Liver (tissue), 9 donors: ENCODE measurements around the gene COX7C. TPM values are rescaled to one million over a fixed set of nuclear protein-coding genes. Genes with fewer than 3 reads are reported as not detected.

Source experiments
- DNase-seq: peaks from one replicate; pipeline ENCODE4 v3.0.0-alpha.2; 2017; ENCODE audit warnings: low spot score
- H3K27ac ChIP-seq, 2 donors: one replicate each; pipeline ENCODE4 v1.7.0; 2013; ENCODE audit warnings: inconsistent platforms in 2 of 2, low read length in 2 of 2, control low read depth in 1 of 2, low read depth in 1 of 2, mild to moderate bottlenecking in 1 of 2
- H3K27me3 ChIP-seq, 4 donors: one replicate each; pipeline versions ENCODE4 v1.6.1 to v1.7.0; 2013; ENCODE audit warnings: low read length in 3 of 4, inconsistent platforms in 1 of 4, mild to moderate bottlenecking in 1 of 4, moderate library complexity in 1 of 4; ENCODE audit not compliant: control insufficient read depth in 4 of 4, insufficient read depth in 4 of 4
- H3K36me3 ChIP-seq, 4 donors: one replicate each; pipeline versions ENCODE4 v1.6.1 to v1.7.0; 2013; ENCODE audit warnings: low read length in 3 of 4, mild to moderate bottlenecking in 3 of 4, low read depth in 1 of 4, moderate library complexity in 1 of 4; ENCODE audit not compliant: control insufficient read depth in 4 of 4, insufficient read depth in 3 of 4
- H3K4me1 ChIP-seq, 4 donors: one replicate each; pipeline versions ENCODE4 v1.6.1 to v1.7.0; 2013; ENCODE audit warnings: low read length in 3 of 4, mild to moderate bottlenecking in 3 of 4, moderate library complexity in 1 of 4; ENCODE audit not compliant: control insufficient read depth in 4 of 4, insufficient read depth in 4 of 4
- H3K4me3 ChIP-seq, 3 donors: one replicate each; pipeline versions ENCODE4 v1.6.1 to v1.7.0; 2013; ENCODE audit warnings: low read length in 3 of 3, control low read depth in 1 of 3, low read depth in 1 of 3, mild to moderate bottlenecking in 1 of 3
- H3K9ac ChIP-seq, 2 donors: one replicate each; pipeline ENCODE4 v1.7.0; 2013; ENCODE audit warnings: low read length in 2 of 2, mild to moderate bottlenecking in 2 of 2, moderate library complexity in 2 of 2, control low read depth in 1 of 2, low read depth in 1 of 2
- H3K9me3 ChIP-seq, 4 donors: one replicate each; pipeline versions ENCODE4 v1.6.1 to v1.7.0; 2013; ENCODE audit warnings: low read length in 3 of 4; ENCODE audit not compliant: control insufficient read depth in 4 of 4
- EGR1 ChIP-seq, 2 donors: IDR thresholded peaks; 2 replicates each; pipeline ENCODE4 v1.6.1; 2016 to 2018; ENCODE audit warnings: antibody characterized with exemption in 2 of 2, low read depth in 2 of 2
- FOXA1 ChIP-seq: IDR thresholded peaks from 2 replicates; pipeline ENCODE4 v1.6.1; 2016; ENCODE audit warnings: antibody characterized with exemption
- FOXA2 ChIP-seq: IDR thresholded peaks from 2 replicates; pipeline ENCODE4 v1.6.1; 2016; ENCODE audit warnings: antibody characterized with exemption
- GABPA ChIP-seq, 2 donors: IDR thresholded peaks in 1 of 2; conservative IDR thresholded peaks in 1 of 2; 2 replicates each; pipeline ENCODE4 v1.6.1; 2016; ENCODE audit warnings: antibody characterized with exemption in 2 of 2, mild to moderate bottlenecking in 1 of 2, moderate library complexity in 1 of 2
- HNF4G ChIP-seq: IDR thresholded peaks from 2 replicates; pipeline ENCODE4 v1.6.1; 2016; ENCODE audit warnings: antibody characterized with exemption
- JUND ChIP-seq, 2 donors: IDR thresholded peaks; 2 replicates each; pipeline ENCODE4 v1.6.1; 2016; ENCODE audit warnings: antibody characterized with exemption in 2 of 2
- NR2F2 ChIP-seq: IDR thresholded peaks from 2 replicates; pipeline ENCODE4 v1.6.1; 2016; ENCODE audit warnings: antibody characterized with exemption
- REST ChIP-seq: IDR thresholded peaks from 2 replicates; pipeline ENCODE4 v1.6.1; 2016; ENCODE audit warnings: antibody characterized with exemption, mild to moderate bottlenecking
- RXRA ChIP-seq, 2 donors: IDR thresholded peaks; 2 replicates each; pipeline ENCODE4 v1.6.1; 2017 to 2018; ENCODE audit warnings: antibody characterized with exemption in 2 of 2, mild to moderate bottlenecking in 1 of 2
- SP1 ChIP-seq: IDR thresholded peaks from 2 replicates; pipeline ENCODE4 v1.6.1; 2018; ENCODE audit warnings: antibody characterized with exemption, mild to moderate bottlenecking
- TAF1 ChIP-seq: conservative IDR thresholded peaks from 2 replicates; pipeline ENCODE4 v1.6.1; 2016; ENCODE audit warnings: antibody characterized with exemption, mild to moderate bottlenecking
- ZBTB33 ChIP-seq: IDR thresholded peaks from 2 replicates; pipeline ENCODE4 v1.6.1; 2016; ENCODE audit warnings: antibody characterized with exemption
- WGBS: extraction: QIAGEN DNeasy Blood & Tissue Kit; methylation state at CpG from one replicate; pipeline ENCODE4 v1.1.7; 2013; 5-methylcytosine and 5-hydroxymethylcytosine counted together
- polyA plus RNA-seq, 2 donors: library from polyadenylated mRNA; stranded (reverse) in 1 of 2; unstranded in 1 of 2; fragments of 200-250 nt in 1 of 2; fragments of >200 nt in 1 of 2; fragmentation: Nextera tagmentation in 1 of 2; extraction: Ambion mirVana in 1 of 2; gene quantifications; one replicate each; pipeline versions ENCODE4 v1.2.1 to v1.2.3, GENCODE V29; 2013 to 2015
- total RNA-seq, 2 donors: library from RNA; depleted of rRNA; stranded (reverse); fragments of >200 nt; gene quantifications; one replicate each; pipeline ENCODE4 v1.2.3, GENCODE V29; 2014
- TF ChIP-seq, protein P1 (sequence below): IDR thresholded peaks from 2 replicates; pipeline ENCODE4 v1.6.1; 2016; ENCODE audit warnings: antibody characterized with exemption
- TF ChIP-seq, protein P2 (sequence below): IDR thresholded peaks from 2 replicates; pipeline ENCODE4 v1.6.1; 2016; ENCODE audit warnings: antibody characterized with exemption
- donor health status: healthy.
- donor health status: healthy.
- donor health status: healthy.
- donor health status: healthy.
- donor health status: healthy.

The COX7C gene
- total and polyA plus RNA-seq, 4 donors = 160 to 1,060 (median 356) TPM

GRCh38 chr5:86579502-86579901, 38.2 kb upstream of the COX7C start (continued):
- TF ChIP-seq ZBTB33 (no peak), HNF4G (no peak), FOXA2 (no peak), EGR1 (IDR thresholded peaks at IDR 0.05; ENCODE audit: low read depth in 2 of 2) (no peak), SP1 (no peak), FOXA1 (no peak), NR2F2 (no peak), RXRA (IDR thresholded peaks at IDR 0.05) (no peak), TAF1 (no peak), JUND (IDR thresholded peaks at IDR 0.05) (no peak)
- TF ChIP-seq, protein P1, sequence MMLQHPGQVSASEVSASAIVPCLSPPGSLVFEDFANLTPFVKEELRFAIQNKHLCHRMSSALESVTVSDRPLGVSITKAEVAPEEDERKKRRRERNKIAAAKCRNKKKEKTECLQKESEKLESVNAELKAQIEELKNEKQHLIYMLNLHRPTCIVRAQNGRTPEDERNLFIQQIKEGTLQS = no peak
- TF ChIP-seq, protein P2, sequence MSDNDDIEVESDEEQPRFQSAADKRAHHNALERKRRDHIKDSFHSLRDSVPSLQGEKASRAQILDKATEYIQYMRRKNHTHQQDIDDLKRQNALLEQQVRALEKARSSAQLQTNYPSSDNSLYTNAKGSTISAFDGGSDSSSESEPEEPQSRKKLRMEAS = no peak

- Histone ChIP-seq H3K4me3 (no peak overlapping the region), H3K27ac (no peak overlapping the region), H3K4me1 (no peaks in the 10 kb centered on the region), H3K27me3 (peaks cover 0 to 4% (median 0%) of the 10 kb centered on the region in 4 donors), H3K36me3 (no peaks in the 10 kb centered on the region), H3K9ac (no peak overlapping the region), H3K9me3 (no peaks in the 10 kb centered on the region)
- DNase-seq = no peak
- no peak for TF ChIP-seq REST
- TF ChIP-seq, protein P2 = no peak
Measured at GRCh38 chr5:86596476-86596875, 21.3 kb upstream of the COX7C start.

DNA sequence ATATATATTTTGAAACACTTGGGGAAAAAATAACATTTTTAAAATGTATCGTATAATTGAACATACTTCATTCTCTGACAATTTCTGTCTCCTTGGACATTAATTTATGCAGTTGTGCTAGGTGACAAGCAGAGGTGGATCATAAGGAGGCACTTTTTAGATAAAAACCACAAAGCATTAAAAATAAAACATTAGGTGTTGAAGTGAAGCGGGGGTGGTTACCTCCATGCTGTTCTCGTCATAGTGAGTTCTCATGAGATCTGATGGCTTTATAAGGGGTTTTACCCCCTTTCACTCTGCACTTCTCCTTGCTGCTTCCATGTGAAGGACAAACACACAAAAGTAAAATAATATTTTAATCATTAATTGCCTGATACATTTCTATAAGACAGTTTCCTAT, 11.9 kb upstream of the COX7C start:
- WGBS = 87% methylated on average over 3 of the region's 3 CpGs
- H3K27ac ChIP-seq = no peak overlapping the region
- no peaks in the 10 kb centered on the region for H3K36me3 ChIP-seq
- no peaks in the 10 kb centered on the region for H3K9me3 ChIP-seq
- TF ChIP-seq GABPA (IDR thresholded peaks at IDR 0.05 in 1 of 2, conservative IDR thresholded peaks at IDR 0.05 in 1 of 2) = no peak
- TF ChIP-seq REST = no peak
- TF ChIP-seq, protein P1 = no peak
- no peak for TF ChIP-seq TAF1
- TF ChIP-seq SP1 = no peak
- TF ChIP-seq JUND (IDR thresholded peaks at IDR 0.05) = no peak
- TF ChIP-seq ZBTB33 = no peak
- H3K4me3 ChIP-seq = no peak overlapping the region
- no peak overlapping the region for H3K9ac ChIP-seq
- H3K27me3 ChIP-seq = peaks cover 0 to 4% (median 0%) of the 10 kb centered on the region in 4 donors
- DNase-seq = no peak
- H3K4me1 ChIP-seq = no peaks in the 10 kb centered on the region
